Muscle of arm (tissue), 12 donors: ENCODE measurements around the gene MBD5. TPM values are rescaled to one million over a fixed set of nuclear protein-coding genes. Genes with fewer than 3 reads are reported as not detected.

Source experiments
- DNase-seq: peaks from one replicate; pipeline ENCODE4 v3.0.0-alpha.2; 2013
- polyA plus RNA-seq, 12 donors: library from polyadenylated mRNA; unstranded; fragments of 120-200 nt; gene quantifications; one replicate each; pipeline ENCODE4 v1.2.1, GENCODE V29; 2013; ENCODE audit not compliant: insufficient read length in 12 of 12

Gene MBD5
- polyA plus RNA-seq, 12 donors = 8.3 to 38.3 (median 25.4) TPM; not detected in 1

DNA sequence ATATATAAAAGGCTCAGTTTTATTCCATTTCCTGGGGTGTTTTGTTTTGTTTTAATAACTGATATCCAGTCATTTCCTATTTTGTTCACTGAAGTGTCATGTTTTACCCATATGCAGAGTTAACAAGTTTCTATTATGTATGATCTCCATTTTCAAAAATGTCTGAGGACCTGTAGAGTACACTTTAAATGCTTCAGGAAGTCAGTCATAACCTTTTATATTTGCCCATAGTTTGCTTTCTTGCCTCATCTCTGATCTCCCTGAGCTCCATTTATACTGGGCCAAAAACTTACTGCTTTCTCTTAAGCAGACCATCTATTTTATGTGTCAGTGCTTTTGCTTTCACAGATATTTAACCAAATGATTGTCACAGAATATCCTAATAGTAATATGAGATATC is 278.7 kb downstream of the MBD5 start:
- DNase-seq = no peak

- no peak for DNase-seq
Measured at GRCh38 chr2:148300544-148300943, 279.7 kb downstream of the MBD5 start.

- DNase-seq = no peak
Measured at GRCh38 chr2:148301362-148301761, 280.5 kb downstream of the MBD5 start.

GRCh38 chr2:148302526-148302925 is 281.6 kb downstream of the MBD5 start:
- no peak for DNase-seq

DNA sequence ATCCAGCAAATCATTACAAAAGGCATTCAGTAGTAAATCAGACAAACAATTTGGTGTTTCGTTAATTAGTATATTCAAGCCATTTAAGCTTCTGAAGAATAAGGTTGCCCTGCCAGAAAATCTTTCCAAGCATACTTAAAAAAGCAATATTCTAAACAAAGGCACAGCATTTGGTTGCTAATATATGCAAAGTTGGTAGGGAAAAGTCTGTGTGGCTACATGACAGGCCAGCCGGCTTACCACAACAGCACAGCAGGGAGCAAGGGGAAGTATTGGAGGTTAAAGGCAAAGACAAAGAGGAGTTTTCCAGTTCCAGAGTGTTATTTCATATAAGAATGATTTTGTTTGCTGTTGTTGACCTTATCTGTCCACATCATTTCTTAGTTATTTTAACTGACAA is 282.3 kb downstream of the MBD5 start:
- DNase-seq = no peak

DNA sequence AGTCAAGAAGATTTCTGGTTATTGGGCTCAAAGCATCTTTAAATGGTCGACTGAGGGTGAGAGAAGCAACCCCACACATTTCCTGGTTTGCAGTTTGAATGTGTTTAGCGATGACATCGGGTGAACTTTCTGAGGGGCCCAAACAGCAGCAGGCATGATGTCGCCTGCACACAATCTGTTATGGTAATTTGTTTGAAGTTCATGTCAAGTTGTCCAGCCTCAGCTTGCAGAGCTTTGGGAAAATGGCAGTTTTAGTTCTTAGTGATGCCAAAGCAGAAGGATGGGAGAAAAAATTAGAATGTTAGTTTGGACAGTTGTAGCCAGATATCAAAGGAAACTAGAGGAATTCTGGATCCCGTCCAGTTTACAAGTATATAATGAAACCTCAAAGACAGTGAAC is 284.6 kb downstream of the MBD5 start:
- DNase-seq = no peak

- DNase-seq = no peak
Measured at GRCh38 chr2:148306027-148306426, 285.1 kb downstream of the MBD5 start.

DNA sequence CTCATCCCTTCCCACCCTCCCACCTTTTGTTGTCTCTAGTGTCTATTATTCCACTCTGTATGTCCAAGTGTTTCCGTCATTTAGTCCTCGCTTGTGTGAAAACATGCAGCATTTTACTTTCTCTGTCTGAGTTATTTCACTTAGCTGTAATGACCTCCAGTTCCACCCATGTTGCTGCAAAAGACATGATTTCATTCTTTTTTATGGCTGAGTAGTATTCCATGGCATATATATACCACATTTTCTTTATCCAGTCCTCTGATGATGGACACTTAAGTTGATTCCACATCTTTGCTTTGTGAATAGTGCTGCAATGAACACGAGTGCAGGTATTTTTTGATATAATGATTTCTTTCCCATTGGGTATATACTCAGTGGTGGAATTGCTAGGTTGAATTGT is 296.7 kb downstream of the MBD5 start:
- DNase-seq = no peak

GRCh38 chr2:148338541-148338940 is 317.6 kb downstream of the MBD5 start:
- DNase-seq = no peak

DNA sequence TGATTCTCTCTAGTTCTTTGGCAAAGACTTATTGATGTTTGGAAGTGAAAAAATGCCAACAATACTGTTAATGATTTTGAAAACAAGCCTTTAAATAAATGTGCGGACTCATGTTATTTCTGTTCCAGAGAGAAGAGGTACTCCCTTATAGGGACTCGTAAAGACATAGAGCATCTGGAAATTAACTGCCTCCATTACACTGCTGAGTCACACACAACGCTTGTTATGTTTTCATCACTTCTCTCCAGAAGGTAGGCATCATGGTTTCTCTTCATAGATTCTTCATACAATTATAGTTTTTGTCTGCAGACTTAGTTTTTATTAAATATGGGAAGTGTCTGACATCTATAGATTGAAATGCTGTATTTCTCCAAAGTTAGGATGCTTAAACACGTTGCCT is 321.2 kb downstream of the MBD5 start:
- no peak for DNase-seq

DNA sequence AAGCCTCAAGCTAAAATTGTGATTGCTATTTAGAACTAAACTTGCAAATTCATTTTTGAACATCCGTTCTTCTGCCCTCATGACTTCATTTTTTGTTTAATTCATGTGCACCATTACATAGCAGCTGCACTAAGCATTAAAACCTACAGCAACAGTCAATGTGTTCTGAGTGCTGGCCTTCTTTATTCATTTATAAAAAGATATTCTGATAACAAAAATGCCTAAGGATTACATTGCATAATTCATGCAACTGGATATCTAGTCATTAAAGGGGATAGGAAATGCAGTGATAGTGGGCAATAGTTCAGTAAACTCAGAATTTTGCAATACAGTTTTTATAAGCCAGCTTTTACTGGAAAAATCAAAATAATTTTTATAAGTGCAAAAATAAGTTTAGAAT is 329.3 kb downstream of the MBD5 start:
- no peak for DNase-seq

DNA sequence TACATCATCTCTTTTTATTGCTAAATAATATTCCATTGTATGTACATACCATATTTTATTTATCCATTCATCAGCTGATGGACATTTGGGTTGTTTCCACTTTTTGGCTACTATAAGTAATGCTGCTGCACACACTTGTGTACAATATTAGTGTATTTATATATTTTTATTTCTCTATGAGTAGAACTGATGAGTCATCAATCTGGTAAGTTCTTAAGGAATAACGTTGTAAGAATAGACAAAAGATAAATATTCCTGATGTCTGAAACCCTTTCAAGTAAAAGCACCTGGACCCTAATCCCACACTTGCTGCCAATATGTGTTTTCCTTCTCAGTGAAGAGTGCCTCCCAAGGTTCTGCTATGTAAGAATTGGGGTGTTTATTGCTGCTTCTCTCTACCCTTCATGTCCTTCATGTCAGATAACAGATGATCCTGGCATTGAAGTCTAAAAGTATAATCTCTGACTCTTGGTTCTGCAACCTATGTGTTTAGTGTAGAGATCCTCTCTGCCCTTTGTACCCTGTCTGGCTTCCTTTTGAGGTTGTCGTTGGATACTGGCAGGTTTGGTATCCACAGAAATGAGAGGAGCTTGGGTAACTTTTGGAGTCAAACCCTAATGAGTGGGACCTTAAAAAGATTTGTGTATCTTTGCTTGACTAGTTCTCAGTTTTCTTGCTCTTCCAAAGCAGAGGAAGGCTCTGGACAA is 330.7 kb downstream of the MBD5 start:
- DNase-seq = no peak

- DNase-seq = no peak
Measured at GRCh38 chr2:148358375-148358774, 337.5 kb downstream of the MBD5 start.

DNA sequence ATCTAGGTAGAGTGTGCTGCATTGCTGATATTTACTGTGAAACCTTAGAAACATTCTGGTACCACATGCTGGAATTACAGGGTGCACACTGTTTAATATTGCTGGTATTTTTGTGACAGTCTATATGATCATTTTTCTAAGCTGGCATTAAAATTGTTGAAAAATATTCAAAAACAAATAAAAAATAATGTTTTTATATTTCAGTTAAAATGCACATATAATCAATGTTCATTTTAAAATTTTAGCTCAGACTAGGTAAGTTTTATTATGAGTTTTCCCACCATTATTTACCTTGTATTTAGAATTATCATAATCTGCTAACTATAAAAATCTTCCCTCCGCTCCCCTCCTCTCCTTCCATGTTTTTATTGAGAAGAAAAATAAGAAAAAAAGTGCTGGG is 339.8 kb downstream of the MBD5 start:
- DNase-seq = no peak

- no peak for DNase-seq
Measured at GRCh38 chr2:148362144-148362796, 341.4 kb downstream of the MBD5 start.

DNA sequence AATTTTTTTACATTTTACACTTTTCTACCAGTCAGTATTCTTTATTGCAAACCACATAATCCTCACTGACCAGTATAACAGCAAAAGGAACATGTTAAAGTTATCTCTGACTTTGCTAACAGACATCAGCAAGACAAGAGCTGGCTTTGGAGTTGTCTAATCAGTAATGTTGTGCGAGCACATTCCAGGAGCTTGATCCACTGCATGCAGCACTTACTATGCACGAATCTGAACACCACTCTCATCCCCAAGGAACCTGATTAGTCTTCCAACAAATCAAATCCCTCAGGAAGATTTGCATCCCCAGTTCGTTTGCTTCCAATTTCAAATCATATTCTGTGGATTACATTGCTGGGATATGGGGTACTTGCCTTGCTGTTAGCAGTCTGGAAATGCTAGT is 354.3 kb downstream of the MBD5 start:
- no peak for DNase-seq

DNA sequence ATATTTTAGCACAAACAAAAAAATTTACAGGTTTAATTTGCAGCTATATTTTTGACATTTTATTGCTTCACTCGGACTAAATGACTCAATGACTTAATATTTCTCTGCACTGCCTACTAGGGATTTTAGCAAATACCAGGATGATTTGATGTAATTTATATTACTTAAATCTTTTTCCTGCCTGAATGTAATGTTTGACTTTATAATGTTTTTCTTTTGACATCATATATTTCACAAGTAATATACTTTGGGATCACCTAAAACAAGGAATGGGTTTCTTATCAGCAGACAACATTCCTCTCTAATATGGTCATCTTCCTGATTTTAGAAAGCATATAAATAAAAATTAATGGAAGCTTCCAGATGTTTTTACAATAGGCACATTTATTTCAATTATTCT is 370.4 kb downstream of the MBD5 start:
- DNase-seq = no peak

DNA sequence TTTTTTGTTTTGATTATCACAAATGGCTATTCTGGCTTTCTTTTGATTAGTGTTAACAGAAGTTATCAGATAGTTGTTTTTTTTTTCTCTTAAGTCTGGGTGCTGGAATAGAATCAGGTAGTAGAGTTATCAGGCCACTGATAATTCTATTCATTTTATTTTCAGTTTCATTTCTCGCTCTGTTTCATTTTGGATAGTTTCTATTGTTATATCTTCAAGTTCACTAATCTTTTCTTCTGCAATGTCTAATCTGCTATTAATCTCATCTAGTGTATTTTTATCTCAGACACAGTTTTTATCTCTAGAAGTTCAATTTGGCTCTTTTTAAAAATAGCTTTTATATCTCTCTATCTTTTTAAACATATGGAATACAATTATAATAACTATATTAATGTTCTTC is 381.9 kb downstream of the MBD5 start:
- DNase-seq = no peak

DNA sequence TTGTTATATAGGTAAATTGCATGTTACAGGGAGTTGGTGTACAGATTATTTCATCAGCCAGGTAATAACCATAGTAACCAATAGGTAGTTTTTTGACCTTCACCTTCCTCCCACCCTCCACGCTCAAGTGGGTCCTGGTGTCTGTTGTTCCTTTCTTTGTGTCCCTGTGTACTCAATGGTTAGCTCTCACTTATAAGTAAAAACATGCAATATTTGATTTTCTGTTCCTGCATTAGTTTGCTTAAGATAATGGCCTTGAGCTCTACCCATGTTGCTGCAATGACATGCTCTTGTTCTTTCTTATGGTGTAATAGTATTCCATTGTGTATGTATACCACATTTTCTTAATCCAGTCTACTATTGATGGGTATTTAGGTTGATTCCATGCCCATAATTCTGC is 390.0 kb downstream of the MBD5 start:
- no peak for DNase-seq

DNA sequence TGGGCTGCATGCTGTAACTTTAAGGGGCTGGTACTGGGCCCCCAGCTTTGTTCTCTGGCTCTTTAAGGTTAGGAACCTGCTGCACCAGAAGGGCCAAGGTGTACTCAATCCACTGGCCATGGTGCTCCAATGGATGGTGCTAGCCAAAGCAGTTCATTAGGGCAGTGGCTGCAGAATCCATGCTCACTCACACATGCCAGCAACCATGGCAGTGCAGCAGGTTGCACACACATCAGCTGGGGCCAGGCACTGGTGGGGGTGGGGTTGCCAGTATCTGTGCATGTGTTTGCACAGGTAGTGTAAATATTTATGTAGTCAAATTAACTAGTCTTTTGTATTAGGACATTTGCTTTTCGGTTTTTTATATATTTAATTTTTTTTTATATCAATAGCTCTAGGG is 395.4 kb downstream of the MBD5 start:
- no peak for DNase-seq

- no peak for DNase-seq
Measured at GRCh38 chr2:148430101-148430500, 409.2 kb downstream of the MBD5 start.

DNA sequence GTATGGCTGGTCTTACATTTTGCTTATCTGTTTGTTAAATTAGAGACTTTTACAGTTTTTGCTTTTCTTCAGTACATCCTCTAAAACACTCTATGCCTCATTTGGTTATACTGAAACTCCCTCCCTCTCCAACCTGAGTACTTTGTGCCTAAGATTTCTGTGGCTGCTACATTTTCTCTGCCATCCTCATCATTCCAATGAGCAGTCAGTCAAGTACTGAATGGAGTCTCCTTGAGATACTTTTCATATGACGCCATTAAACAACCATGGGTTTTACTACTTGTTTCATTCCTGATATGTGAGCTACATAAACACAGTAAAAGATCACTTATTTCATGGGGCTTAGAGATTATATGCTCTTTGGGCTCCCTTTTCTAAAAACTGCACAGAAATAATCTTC is 427.0 kb downstream of the MBD5 start:
- DNase-seq = no peak

DNA sequence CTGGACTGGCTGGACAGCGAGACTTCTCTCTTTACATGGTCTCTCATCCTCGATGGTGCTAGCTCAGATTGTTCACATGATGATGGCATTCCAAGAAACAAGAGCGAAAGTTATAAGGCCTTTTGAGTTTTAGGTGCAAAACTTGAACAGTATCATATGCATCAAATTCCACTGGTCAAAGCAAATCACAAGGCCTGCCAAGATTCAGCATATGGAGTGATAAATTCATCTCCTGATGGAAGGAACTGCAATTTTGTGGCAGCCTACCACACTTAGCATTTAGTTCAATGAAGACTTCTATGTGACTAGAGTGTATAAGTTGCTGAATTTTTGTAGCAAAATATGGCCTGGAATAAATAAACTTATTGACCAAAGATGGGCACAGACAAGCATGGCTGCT is 429.6 kb downstream of the MBD5 start:
- DNase-seq = no peak

DNA sequence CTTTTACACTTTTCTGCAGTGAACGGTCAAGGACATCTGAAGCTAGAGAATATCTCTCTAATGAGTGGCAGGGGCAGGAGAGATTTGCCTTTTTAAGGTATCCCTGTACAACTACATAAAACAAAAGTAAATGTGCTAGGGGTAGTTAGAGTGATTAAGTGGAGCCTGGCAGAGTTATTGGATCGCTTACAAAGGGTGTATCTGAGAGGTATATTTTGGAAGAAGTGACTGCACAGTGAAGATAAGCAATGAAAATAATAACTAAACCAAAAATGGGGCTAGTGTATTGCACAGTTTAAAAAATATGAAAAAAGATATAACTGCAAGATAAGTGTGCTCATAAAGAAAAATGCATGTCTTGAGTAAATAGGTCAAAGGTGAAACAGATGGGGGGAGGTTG is 430.2 kb downstream of the MBD5 start:
- DNase-seq = no peak
